Forelimb muscle (tissue), 1 donor: Measurements from ENCODE around the gene MED26. TPM values are rescaled to one million over a fixed set of nuclear protein-coding genes. Genes with fewer than 3 reads are reported as not detected.

Experiments used
- DNase-seq: peaks from one replicate; pipeline ENCODE4 v3.0.0-alpha.2; 2013; ENCODE audit warnings: low read depth
- polyA plus RNA-seq: library from polyadenylated mRNA; unstranded; fragments of 120-200 nt; gene quantifications from one replicate; pipeline ENCODE4 v1.2.1, GENCODE V29; 2013; ENCODE audit not compliant: insufficient read length

Gene MED26
- polyA plus RNA-seq, 1 donor: 5.7 TPM

- no peak for DNase-seq
These were observed 15.4 kb downstream of the MED26 start for GRCh38 chr19:16612636-16613035.

DNA sequence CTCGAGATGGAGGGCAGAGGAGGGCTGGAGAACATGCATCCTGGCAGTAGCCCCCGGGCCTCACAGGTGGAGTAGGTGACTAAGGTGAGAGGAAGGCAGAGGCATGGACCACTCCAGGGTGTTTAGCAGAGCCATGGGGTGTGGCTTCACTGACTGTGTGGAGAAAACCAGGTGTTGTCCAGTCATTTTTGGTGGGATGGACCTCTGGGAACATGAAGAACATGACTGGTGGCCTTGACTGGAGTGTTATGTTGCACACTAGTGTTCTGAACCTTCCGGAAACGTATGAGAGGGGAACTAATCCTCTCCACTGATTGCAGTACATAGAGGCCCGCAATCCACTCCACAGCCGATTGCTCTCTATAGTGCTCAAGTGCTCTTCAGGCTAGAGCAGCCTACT is 16.9 kb downstream of the MED26 start:
- DNase-seq: no peak

- no peak for DNase-seq
These were observed 18.3 kb downstream of the MED26 start for GRCh38 chr19:16609511-16610200.

DNA sequence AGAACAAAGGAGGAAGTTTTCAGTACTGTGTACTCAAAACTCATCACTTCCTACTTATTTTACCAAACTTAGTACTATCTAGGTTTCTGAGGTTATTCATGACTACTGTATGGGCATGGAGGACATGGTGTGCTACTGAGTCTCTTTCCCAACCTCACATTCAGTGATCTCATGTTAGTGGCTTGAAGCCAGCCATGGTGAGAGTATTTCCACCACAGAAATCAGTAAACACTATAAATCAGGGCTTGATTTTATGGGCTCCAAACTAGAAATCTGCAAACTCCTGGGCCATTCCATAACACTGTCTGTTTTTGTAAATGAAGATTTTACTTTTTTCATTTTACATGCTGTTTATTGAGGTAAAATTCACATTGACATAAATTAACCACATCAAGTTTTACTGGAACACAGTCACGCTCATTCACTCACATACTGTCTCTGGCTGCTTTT is 19.7 kb downstream of the MED26 start:
- DNase-seq: no peak

DNA sequence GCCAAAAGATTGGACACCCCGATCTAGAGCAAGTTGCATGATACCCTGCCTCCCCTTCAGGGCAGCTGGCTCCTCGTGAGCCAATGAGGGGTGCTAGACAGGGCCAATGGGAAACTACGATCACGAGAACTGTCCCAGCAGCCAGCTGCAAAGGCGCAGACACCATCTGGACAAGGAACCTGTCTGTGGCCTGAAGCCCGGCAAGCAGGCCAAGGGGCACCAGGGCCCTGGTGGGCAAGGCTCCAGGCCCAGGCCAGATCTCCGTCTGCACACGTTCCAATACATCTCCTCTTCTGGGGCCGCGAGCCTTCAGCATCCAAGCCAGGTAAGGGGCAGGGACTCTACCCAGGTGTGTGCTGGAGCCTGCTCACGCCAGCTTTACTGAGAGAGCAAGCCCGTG is 20.2 kb downstream of the MED26 start:
- DNase-seq: no peak

DNA sequence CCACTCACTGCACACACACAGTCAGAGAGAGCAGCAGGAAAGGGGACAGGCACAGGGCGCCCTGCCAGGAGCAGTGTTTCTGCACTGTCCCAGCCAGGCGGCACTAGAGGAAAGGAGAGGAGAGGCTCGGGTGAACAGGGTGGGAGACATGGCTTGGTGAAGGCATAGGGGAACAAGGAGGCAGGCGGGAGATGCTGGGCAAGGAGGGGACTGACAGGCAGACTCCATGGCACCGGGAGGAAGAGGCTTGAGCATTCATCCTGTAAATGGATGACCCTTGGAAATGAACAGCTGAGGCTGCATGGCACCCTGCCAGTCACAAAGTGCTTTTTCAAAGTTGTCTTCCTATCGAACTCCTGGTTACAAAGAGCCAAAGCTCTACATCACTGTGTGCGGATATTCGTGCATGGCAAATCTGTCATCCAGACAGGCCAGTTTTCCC is 22.4 kb downstream of the MED26 start:
- DNase-seq: no peak

GRCh38 chr19:16605115-16605514 is 22.9 kb downstream of the MED26 start:
- DNase-seq: no peak

- no peak for DNase-seq
These were observed 23.4 kb downstream of the MED26 start for GRCh38 chr19:16604615-16605014.

- no peak for DNase-seq
These were observed 24.9 kb downstream of the MED26 start for GRCh38 chr19:16603090-16603489.

GRCh38 chr19:16601378-16602052 is 26.5 kb downstream of the MED26 start:
- DNase-seq: no peak

DNA sequence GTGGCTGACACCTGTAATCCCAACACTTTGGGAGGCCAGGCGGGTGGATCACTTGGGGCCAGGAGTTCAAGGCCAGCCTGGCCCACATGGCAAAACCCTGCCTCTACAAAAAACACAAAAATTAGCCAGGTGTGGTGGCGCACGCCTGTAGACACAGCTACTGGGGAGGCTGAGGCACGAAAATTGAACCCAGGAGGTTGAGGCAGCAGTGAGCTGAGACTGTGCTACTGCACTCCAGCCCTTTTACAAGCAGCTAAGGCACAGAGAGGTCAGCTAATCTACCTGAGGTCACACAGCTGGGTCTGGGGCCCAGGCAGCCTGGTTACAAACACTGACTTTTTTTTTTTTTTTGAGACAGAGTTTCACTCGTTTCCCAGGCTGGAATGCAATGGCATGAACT is 27.2 kb downstream of the MED26 start:
- no peak for DNase-seq

- no peak for DNase-seq
These were observed 28.2 kb downstream of the MED26 start for GRCh38 chr19:16599655-16600346.

DNA sequence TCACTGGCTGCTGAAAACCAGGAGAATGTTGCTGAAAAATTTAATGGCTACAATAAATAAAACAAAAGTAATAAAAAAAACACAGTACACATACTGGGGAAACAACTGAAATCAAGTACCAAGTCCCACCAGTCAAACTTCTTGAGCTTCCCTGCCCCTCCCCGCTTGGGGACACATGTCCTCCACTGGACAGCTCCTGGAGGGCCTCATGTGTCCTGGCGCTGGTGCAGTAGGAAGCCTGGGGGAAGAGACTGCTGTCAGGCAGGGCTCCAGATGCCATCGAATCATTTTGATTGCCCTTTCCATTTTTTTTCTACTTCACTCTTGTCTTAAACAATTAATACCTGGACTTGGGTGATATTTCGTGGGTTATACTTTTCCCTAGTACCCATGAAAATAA is 29.2 kb downstream of the MED26 start:
- no peak for DNase-seq

DNA sequence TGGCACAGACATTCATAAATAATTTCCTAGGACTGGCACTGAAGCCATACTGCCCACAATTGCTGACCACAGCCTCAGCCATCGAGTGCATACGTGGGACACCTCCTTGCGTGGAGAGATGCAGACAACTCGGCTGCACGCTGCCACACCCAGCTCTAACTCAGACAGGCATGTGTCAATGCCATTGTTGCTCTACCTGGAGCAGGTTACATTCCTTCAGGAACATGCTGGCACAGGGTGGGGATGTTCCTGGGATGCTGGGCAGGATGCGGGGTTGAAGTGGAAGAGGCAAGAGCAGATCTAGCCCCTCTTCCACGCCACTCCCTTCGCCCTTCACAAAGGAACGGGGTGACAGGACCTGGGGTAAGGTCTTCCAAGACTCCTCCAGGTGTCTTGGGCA is 31.6 kb downstream of the MED26 start:
- DNase-seq: no peak

GRCh38 chr19:16595097-16595496 is 32.9 kb downstream of the MED26 start:
- DNase-seq: no peak

GRCh38 chr19:16594681-16595091 is 33.3 kb downstream of the MED26 start:
- no peak for DNase-seq

DNA sequence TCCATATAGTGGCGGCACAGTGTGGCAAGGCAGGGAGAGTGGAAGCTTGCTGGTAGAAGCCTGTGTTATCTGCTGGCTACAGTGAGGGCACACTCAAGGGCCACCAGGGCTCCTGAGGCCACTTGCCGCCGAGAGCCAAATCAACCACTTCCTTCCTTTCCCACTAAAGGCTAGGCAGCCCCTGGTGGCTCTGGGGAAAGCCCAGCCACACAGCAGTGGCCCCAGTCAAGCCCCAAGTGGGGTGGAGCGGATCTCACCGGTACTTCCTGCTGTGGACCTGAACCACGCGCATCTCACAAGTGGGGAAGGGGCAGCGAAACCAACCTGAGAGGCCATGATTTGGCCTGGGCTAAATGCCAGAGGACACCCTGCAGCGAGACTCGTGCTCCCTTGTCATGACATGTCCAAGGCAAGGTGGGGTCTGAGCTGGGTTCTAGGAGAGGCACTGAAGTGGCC is 33.8 kb downstream of the MED26 start:
- DNase-seq: no peak

DNA sequence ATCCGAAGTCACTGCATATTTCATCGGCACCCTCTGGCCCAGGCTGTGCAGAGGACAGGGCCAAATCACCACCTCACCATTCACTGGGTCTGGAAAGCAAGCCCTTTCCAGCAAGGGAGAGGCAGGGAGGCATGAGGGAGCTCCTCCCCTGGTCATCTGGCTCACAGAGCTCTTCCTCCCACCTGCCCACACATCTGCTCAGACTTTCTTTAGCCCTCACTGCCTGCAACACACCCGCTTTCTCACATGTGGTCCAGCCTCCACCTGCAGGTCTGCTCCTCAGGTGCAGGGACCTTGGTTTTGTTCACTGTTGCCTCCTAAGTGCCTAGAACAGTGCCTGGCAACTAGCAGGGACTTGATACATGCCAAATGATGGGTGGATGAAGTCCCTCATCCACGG is 34.8 kb downstream of the MED26 start:
- no peak for DNase-seq

DNA sequence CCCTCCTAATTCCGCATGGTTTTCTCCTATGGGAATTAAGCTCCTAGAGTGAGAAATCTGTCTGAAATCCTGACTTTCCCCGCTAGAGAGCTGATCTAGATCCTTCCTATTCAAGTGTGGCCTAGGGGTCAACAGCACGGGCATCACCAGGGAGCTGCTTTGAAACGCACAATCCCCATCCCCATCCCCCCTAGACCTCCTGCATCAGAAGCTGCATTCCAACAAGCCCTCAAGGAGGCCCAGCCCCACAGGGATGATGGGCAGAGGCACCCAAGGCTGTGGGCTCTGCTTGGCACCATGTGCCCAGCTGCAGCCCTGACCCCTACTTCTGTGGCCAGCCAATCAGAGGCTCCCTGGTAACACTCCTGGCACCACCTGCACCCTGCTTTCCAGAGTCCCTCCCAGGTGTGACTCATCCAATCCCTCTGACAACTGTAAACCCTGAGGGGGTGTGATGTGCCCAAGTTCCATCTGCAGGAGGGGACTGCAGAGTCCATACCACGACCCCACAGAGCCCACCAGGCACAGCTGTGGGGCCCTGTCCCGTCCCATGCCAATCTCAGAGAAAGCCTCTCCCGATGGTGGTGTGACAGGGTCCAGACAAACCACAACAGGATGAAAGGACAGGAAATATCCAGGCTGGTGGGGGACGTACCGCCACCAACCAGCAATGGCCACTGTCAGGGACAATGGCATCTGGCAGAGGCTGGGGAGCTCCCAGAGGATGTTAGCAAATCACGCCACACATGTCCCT is 36.0 kb downstream of the MED26 start:
- no peak for DNase-seq

GRCh38 chr19:16590876-16591802 is 36.9 kb downstream of the MED26 start:
- DNase-seq: no peak

DNA sequence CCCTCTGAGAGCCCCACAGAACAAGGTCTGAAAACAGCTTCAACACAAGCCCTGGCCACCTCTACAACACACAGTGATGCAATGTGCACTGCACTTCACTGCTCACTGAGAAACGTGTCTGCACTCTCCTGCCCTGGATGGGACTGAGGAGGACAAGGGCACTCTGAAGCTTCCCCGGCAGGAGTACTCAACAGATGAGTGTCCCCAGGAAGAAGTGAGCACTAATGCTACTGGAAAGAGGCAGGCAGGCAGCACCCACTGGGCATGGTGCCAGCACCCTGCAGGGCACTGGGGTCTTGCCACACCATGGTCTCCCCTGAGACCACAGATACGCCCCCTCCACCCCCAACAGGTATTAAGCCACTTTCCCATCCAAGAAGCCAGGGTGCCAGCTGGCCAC is 38.1 kb downstream of the MED26 start:
- no peak for DNase-seq
